WTC11 (cell line): ENCODE results near the gene IRF2BP2.

Experiments used
- ELF4 ChIP-seq: sonication (generic); formaldehyde crosslinking; IDR thresholded peaks from 2 replicates; pipeline ENCODE4 v1.8.1; 2022; ENCODE audit warnings: low read depth, mild to moderate bottlenecking, moderate library complexity, missing genetic modification reagents
- FOXJ3 ChIP-seq: sonication (generic); formaldehyde crosslinking; IDR thresholded peaks from 2 replicates; pipeline ENCODE4 v1.9.0; 2021; ENCODE audit warnings: missing genetic modification reagents, mild to moderate bottlenecking, borderline replicate concordance
- FOXP1 ChIP-seq: sonication (generic); formaldehyde crosslinking; IDR thresholded peaks from 2 replicates; pipeline ENCODE4 v1.8.0; 2022; ENCODE audit warnings: missing genetic modification reagents, mild to moderate bottlenecking, moderate library complexity, borderline replicate concordance
- GABPB1 ChIP-seq: sonication (generic); formaldehyde crosslinking; IDR thresholded peaks from 2 replicates; pipeline ENCODE4 v1.8.1; 2023; ENCODE audit warnings: mild to moderate bottlenecking, missing genetic modification reagents
- TEAD4 ChIP-seq: sonication (generic); formaldehyde crosslinking; IDR thresholded peaks from 2 replicates; pipeline ENCODE4 v1.8.0; 2022; ENCODE audit warnings: mild to moderate bottlenecking, missing genetic modification reagents
- TF ChIP-seq, protein P1 (sequence below): fragments of 200-600 bp; IDR thresholded peaks from 2 replicates; pipeline ENCODE4 v1.8.0; 2022; ENCODE audit warnings: antibody characterized with exemption
- TF ChIP-seq, protein P2 (sequence below): sonication (generic); formaldehyde crosslinking; IDR thresholded peaks from 2 replicates; pipeline ENCODE4 v1.8.0; 2023; ENCODE audit warnings: missing genetic modification reagents, mild to moderate bottlenecking, borderline replicate concordance

DNA sequence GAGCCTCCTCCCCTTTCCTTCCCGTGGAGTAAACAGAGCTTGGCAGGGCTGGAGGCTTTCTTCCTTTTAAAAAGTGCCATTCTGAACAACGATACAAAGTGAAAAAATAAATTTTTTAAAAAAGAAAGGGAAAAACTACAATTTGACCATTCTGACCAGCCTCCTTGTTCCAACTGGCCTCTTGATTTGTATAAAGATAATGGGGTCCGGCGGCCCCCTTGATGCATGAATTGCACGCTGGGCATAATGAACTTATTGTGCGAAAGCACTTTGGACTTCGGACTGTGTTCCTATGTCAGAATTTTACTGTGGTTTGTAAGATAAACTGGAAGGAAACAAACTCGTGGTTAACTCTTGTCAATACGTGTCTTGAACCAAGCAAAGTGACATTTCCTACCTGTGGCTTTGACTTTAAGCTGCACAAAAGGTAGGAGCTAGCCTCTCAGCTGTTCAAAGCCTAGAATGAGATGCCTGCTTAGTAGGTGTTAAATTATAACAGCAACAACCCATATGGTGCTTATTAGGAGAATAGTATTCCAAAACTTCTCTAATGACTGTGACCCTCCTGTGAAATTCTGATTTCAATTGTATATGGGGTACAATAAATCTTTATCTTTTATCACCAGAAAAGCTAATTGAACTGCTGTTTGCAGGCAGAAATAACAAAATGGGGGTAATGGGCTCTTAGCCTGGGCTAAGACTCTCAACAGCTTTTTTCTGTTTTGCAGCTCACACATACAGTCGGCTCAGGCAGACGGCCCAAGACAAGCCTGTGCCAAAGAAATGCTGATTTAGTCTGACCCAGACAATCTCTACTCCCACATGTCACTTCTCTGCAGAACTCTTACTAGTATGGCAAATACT lies 9.3 kb downstream of the IRF2BP2 start:
- TF ChIP-seq TEAD4 (CRISPR knock-in tag) (no peak), FOXP1 (CRISPR knock-in tag) (no peak), GABPB1 (CRISPR knock-in tag) (no peak), ELF4 (no peak), FOXJ3 (CRISPR knock-in tag) (no peak)
- TF ChIP-seq, protein P1, sequence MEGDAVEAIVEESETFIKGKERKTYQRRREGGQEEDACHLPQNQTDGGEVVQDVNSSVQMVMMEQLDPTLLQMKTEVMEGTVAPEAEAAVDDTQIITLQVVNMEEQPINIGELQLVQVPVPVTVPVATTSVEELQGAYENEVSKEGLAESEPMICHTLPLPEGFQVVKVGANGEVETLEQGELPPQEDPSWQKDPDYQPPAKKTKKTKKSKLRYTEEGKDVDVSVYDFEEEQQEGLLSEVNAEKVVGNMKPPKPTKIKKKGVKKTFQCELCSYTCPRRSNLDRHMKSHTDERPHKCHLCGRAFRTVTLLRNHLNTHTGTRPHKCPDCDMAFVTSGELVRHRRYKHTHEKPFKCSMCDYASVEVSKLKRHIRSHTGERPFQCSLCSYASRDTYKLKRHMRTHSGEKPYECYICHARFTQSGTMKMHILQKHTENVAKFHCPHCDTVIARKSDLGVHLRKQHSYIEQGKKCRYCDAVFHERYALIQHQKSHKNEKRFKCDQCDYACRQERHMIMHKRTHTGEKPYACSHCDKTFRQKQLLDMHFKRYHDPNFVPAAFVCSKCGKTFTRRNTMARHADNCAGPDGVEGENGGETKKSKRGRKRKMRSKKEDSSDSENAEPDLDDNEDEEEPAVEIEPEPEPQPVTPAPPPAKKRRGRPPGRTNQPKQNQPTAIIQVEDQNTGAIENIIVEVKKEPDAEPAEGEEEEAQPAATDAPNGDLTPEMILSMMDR, result no peak
- TF ChIP-seq, protein P2, sequence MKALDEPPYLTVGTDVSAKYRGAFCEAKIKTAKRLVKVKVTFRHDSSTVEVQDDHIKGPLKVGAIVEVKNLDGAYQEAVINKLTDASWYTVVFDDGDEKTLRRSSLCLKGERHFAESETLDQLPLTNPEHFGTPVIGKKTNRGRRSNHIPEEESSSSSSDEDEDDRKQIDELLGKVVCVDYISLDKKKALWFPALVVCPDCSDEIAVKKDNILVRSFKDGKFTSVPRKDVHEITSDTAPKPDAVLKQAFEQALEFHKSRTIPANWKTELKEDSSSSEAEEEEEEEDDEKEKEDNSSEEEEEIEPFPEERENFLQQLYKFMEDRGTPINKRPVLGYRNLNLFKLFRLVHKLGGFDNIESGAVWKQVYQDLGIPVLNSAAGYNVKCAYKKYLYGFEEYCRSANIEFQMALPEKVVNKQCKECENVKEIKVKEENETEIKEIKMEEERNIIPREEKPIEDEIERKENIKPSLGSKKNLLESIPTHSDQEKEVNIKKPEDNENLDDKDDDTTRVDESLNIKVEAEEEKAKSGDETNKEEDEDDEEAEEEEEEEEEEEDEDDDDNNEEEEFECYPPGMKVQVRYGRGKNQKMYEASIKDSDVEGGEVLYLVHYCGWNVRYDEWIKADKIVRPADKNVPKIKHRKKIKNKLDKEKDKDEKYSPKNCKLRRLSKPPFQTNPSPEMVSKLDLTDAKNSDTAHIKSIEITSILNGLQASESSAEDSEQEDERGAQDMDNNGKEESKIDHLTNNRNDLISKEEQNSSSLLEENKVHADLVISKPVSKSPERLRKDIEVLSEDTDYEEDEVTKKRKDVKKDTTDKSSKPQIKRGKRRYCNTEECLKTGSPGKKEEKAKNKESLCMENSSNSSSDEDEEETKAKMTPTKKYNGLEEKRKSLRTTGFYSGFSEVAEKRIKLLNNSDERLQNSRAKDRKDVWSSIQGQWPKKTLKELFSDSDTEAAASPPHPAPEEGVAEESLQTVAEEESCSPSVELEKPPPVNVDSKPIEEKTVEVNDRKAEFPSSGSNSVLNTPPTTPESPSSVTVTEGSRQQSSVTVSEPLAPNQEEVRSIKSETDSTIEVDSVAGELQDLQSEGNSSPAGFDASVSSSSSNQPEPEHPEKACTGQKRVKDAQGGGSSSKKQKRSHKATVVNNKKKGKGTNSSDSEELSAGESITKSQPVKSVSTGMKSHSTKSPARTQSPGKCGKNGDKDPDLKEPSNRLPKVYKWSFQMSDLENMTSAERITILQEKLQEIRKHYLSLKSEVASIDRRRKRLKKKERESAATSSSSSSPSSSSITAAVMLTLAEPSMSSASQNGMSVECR (CRISPR knock-in tag), result no peak
